Choroid plexus epithelial cell (primary cell): ENCODE data around the gene DBI.

Source experiments
- DNase-seq: peaks from one replicate; pipeline ENCODE4 v3.0.0-alpha.2; 2010; ENCODE audit warnings: low read depth
- H3K4me3 ChIP-seq: 2 replicates; pipeline ENCODE4 v1.5.1; 2011; ENCODE audit warnings: low read depth, mild to moderate bottlenecking, control low read depth, low read length, moderate library complexity
- CTCF ChIP-seq: conservative IDR thresholded peaks from 2 replicates; pipeline ENCODE4 v1.5.1; 2011; ENCODE audit warnings: low read depth, mild to moderate bottlenecking, control low read depth, inconsistent platforms, low read length, moderate library complexity

The DBI gene

GRCh38 chr2:119339562-119339923 is 27.2 kb upstream of the DBI start:
- TF ChIP-seq CTCF = no peak
- no peak overlapping the region for H3K4me3 ChIP-seq
- DNase-seq = no peak

- no peak for DNase-seq
- no peak overlapping the region for H3K4me3 ChIP-seq
- no peak for TF ChIP-seq CTCF
Observed at GRCh38 chr2:119341684-119342083, 25.1 kb upstream of the DBI start.

- H3K4me3 ChIP-seq = no peak overlapping the region
- no peak for DNase-seq
- no peak for TF ChIP-seq CTCF
Observed at GRCh38 chr2:119349289-119349688, 17.5 kb upstream of the DBI start.

GRCh38 chr2:119350311-119350998 is 16.3 kb upstream of the DBI start:
- TF ChIP-seq CTCF = peak; percentile 20
- no peak for DNase-seq
- no peak overlapping the region for H3K4me3 ChIP-seq

- DNase-seq = peak; percentile 10
- no peak for TF ChIP-seq CTCF
Observed at GRCh38 chr2:119352357-119352756, 14.4 kb upstream of the DBI start.

GRCh38 chr2:119354860-119355259 is 11.9 kb upstream of the DBI start:
- DNase-seq = no peak
- TF ChIP-seq CTCF = no peak
- no peak overlapping the region for H3K4me3 ChIP-seq

More at GRCh38 chr2:119352357-119352756, 14.4 kb upstream of the DBI start:
- H3K4me3 ChIP-seq = no peak overlapping the region

- H3K4me3 ChIP-seq = no peak overlapping the region
- no peak for TF ChIP-seq CTCF
- no peak for DNase-seq
Observed at GRCh38 chr2:119359774-119360173, 7.0 kb upstream of the DBI start.
